NCI-H2171 (cell line): ENCODE results near the gene CFAP74.

Experiments
- DNase-seq: peaks from one replicate; lab custom pipeline; 2025; lab: John Stamatoyannopoulos, UW

The CFAP74 gene

GRCh38 chr1:2039251-2039650 lies 35.7 kb upstream of the CFAP74 start:
- no peak for DNase-seq

GRCh38 chr1:2038229-2038628 lies 34.6 kb upstream of the CFAP74 start:
- DNase-seq: no peak

- DNase-seq: no peak
Observed at GRCh38 chr1:2037314-2037979, 33.9 kb upstream of the CFAP74 start.

- no peak for DNase-seq
Observed at GRCh38 chr1:2036287-2036686, 32.7 kb upstream of the CFAP74 start.

GRCh38 chr1:2033165-2033564 lies 29.6 kb upstream of the CFAP74 start:
- no peak for DNase-seq

GRCh38 chr1:2032737-2033136 lies 29.2 kb upstream of the CFAP74 start:
- no peak for DNase-seq

- no peak for DNase-seq
Observed at GRCh38 chr1:2031546-2032540, 28.3 kb upstream of the CFAP74 start.

GRCh38 chr1:2030076-2030871 lies 26.7 kb upstream of the CFAP74 start:
- no peak for DNase-seq

GRCh38 chr1:2029561-2029960 lies 26.0 kb upstream of the CFAP74 start:
- DNase-seq: no peak

- DNase-seq: no peak
Observed at GRCh38 chr1:2028870-2029560, 25.4 kb upstream of the CFAP74 start.

GRCh38 chr1:2027961-2028583 lies 24.5 kb upstream of the CFAP74 start:
- no peak for DNase-seq

- DNase-seq: no peak
Observed at GRCh38 chr1:2025491-2025981, 21.9 kb upstream of the CFAP74 start.

GRCh38 chr1:2024887-2025286 lies 21.3 kb upstream of the CFAP74 start:
- no peak for DNase-seq

GRCh38 chr1:2024451-2024850 lies 20.9 kb upstream of the CFAP74 start:
- DNase-seq: no peak

- no peak for DNase-seq
Observed at GRCh38 chr1:2023187-2023586, 19.6 kb upstream of the CFAP74 start.

GRCh38 chr1:2022063-2022770 lies 18.6 kb upstream of the CFAP74 start:
- DNase-seq: no peak

- no peak for DNase-seq
Observed at GRCh38 chr1:2021550-2021949, 18.0 kb upstream of the CFAP74 start.

GRCh38 chr1:2020310-2020655 lies 16.7 kb upstream of the CFAP74 start:
- no peak for DNase-seq

GRCh38 chr1:2019571-2020309 lies 16.2 kb upstream of the CFAP74 start:
- no peak for DNase-seq

GRCh38 chr1:2019172-2019543 lies 15.6 kb upstream of the CFAP74 start, which contains the start of gene GABRD:
GABRD (plus strand) TSS chr1:2019345; CDS start chr1:2019424, 79 bp downstream.
- DNase-seq: peak; percentile 31
